SK-N-SH (cell line): ENCODE results near the gene VGLL4. TPM values are rescaled to one million over a fixed set of nuclear protein-coding genes. Genes with fewer than 3 reads are reported as not detected.

Experiments used
- CTCF ChIA-PET: fragments of 300-600, 350-600 bp; formaldehyde crosslinking; extraction: SDS; loops from one replicate; lab custom pipeline; 2021; lab: Yijun Ruan, JAX
- POLR2A ChIA-PET: fragments of 350-600 bp; sonication (Branson Sonifier 250); formaldehyde crosslinking; extraction: SDS; loops from one replicate; lab custom pipeline; 2020; ENCODE audit warnings: antibody characterized with exemption, inconsistent platforms; lab: Yijun Ruan, JAX
- DNase-seq: peaks from one replicate; pipeline ENCODE4 v3.0.0; 2012
- H2AFZ ChIP-seq: fragments of 200-600 bp; sonication (generic); 2 replicates; pipeline ENCODE4 v1.8.1; 2016; ENCODE audit warnings: antibody characterized with exemption, mild to moderate bottlenecking, low read depth
- H3F3A ChIP-seq: fragments of 200-600 bp; sonication (generic); replicated peaks from 2 replicates; pipeline ENCODE3; 2016; ENCODE audit warnings: antibody characterized with exemption, mild to moderate bottlenecking; ENCODE audit not compliant: insufficient read depth
- H3K27ac ChIP-seq, 2 experiments: fragments of 200-500 bp in 1 of 2; fragments of 200-600 bp in 1 of 2; sonication (Bioruptor generic) in 1 of 2; sonication (generic), shearing (Covaris generic) in 1 of 2; 2 replicates each; pipeline versions ENCODE4 v1.5.1 to v1.6.1; 2014 to 2016; ENCODE audit warnings: low read depth in 2 of 2, inconsistent platforms in 1 of 2, low read length in 1 of 2, mild to moderate bottlenecking in 1 of 2, mixed read lengths in 1 of 2
- H3K27me3 ChIP-seq: fragments of 200-600 bp; sonication (generic), shearing (Covaris generic); 2 replicates; pipeline ENCODE4 v1.6.1; 2016; ENCODE audit warnings: mixed run types; ENCODE audit not compliant: insufficient read depth
- H3K36me3 ChIP-seq, 2 experiments: fragments of 200-500 bp in 1 of 2; fragments of 200-600 bp in 1 of 2; sonication (Bioruptor generic) in 1 of 2; sonication (generic) in 1 of 2; replicated peaks in 1 of 2; 2 replicates each; pipeline versions ENCODE3 to v1.5.1; 2014 to 2016; ENCODE audit warnings: low read length in 1 of 2, mild to moderate bottlenecking in 1 of 2; ENCODE audit not compliant: insufficient read depth in 2 of 2, control insufficient read depth in 1 of 2
- H3K4me1 ChIP-seq, 2 experiments: fragments of 200-500 bp in 1 of 2; fragments of 200-600 bp in 1 of 2; sonication (Bioruptor generic) in 1 of 2; sonication (generic), shearing (Covaris generic) in 1 of 2; 2 replicates each; pipeline versions ENCODE4 v1.5.1 to v1.6.1; 2014 to 2016; ENCODE audit warnings: low read depth in 1 of 2, low read length in 1 of 2, mixed run types in 1 of 2; ENCODE audit not compliant: insufficient read depth in 2 of 2, control insufficient read depth in 1 of 2
- H3K4me2 ChIP-seq: fragments of 200-600 bp; sonication (generic), shearing (Covaris generic); 2 replicates; pipeline ENCODE4 v1.6.1; 2017; ENCODE audit warnings: mixed run types
- H3K4me3 ChIP-seq, 2 experiments: fragments of 200-500 bp in 1 of 2; fragments of 200-600 bp in 1 of 2; sonication (Bioruptor generic) in 1 of 2; sonication (generic), shearing (Covaris generic) in 1 of 2; 2 replicates each; pipeline versions ENCODE4 v1.5.1 to v1.8.1; 2014 to 2016; ENCODE audit warnings: low read depth in 2 of 2, inconsistent platforms in 1 of 2, low read length in 1 of 2, mild to moderate bottlenecking in 1 of 2, mixed read lengths in 1 of 2, moderate library complexity in 1 of 2
- H3K79me2 ChIP-seq: fragments of 200-600 bp; sonication (generic); 2 replicates; pipeline ENCODE4 v1.8.1; 2017; ENCODE audit warnings: mild to moderate bottlenecking; ENCODE audit not compliant: insufficient read depth
- H3K9ac ChIP-seq: fragments of 200-600 bp; sonication (generic); 2 replicates; pipeline ENCODE4 v1.6.1; 2017; ENCODE audit warnings: mixed run types
- H3K9me2 ChIP-seq: fragments of 200-600 bp; sonication (generic); 2 replicates; pipeline ENCODE4 v1.6.1; 2017; ENCODE audit warnings: mixed run types
- H3K9me3 ChIP-seq: fragments of 200-600 bp; sonication (generic); 2 replicates; pipeline ENCODE4 v1.6.1; 2017; ENCODE audit warnings: mixed run types, mild to moderate bottlenecking, moderate library complexity
- H4K20me1 ChIP-seq: fragments of 200-600 bp; sonication (generic); 2 replicates; pipeline ENCODE4 v1.6.1; 2017; ENCODE audit warnings: mild to moderate bottlenecking, mixed run types; ENCODE audit not compliant: insufficient read depth
- ELF1 ChIP-seq: IDR thresholded peaks from 2 replicates; pipeline ENCODE4 v1.4.0; 2012
- EZH2phosphoT487 ChIP-seq: fragments of 200-600 bp; sonication (generic); IDR thresholded peaks from 2 replicates; pipeline ENCODE4 v1.6.1; 2017; ENCODE audit warnings: low read depth, mixed run types, mild to moderate bottlenecking, antibody characterized with exemption, moderate library complexity, borderline replicate concordance
- FOXJ3 ChIP-seq: sonication (generic); formaldehyde crosslinking; IDR thresholded peaks from 2 replicates; pipeline ENCODE4 v1.5.1; 2020; ENCODE audit warnings: mild to moderate bottlenecking, missing genetic modification reagents
- FOXM1 ChIP-seq: IDR thresholded peaks from 2 replicates; pipeline ENCODE4 v1.4.0; 2012; ENCODE audit warnings: low read depth, mild to moderate bottlenecking
- JUND ChIP-seq: IDR thresholded peaks from 2 replicates; pipeline ENCODE4 v1.4.0; 2012
- NRF1 ChIP-seq: IDR thresholded peaks from 2 replicates; pipeline ENCODE4 v1.6.1; 2012; ENCODE audit warnings: low read depth, mild to moderate bottlenecking, low read length
- RXRA ChIP-seq: IDR thresholded peaks from 2 replicates; pipeline ENCODE4 v1.4.0; 2012; ENCODE audit warnings: low read depth, mild to moderate bottlenecking, borderline replicate concordance
- SMC3 ChIP-seq: IDR thresholded peaks from 2 replicates; pipeline ENCODE4 v1.6.1; 2012; ENCODE audit warnings: low read depth, low read length, improper control_type of control experiment
- TCF12 ChIP-seq: IDR thresholded peaks from 2 replicates; pipeline ENCODE4 v1.4.0; 2012
- TEAD4 ChIP-seq: IDR thresholded peaks from 2 replicates; pipeline ENCODE4 v1.4.0; 2012; ENCODE audit warnings: mild to moderate bottlenecking, borderline replicate concordance; ENCODE audit not compliant: insufficient read depth
- YY1 ChIP-seq: IDR thresholded peaks from 2 replicates; pipeline ENCODE4 v1.4.0; 2012; ENCODE audit warnings: low read depth, mild to moderate bottlenecking
- WGBS: methylation state at CpG from one replicate; pipeline ENCODE4 v1.1.6; 2017; ENCODE audit warnings: low lambda C conversion rate; 5-methylcytosine and 5-hydroxymethylcytosine counted together
- polyA plus RNA-seq, 3 experiments: library from polyadenylated mRNA; depleted of rRNA; stranded (reverse); fragments of >200 nt; gene quantifications; 2 replicates each; pipeline ENCODE4 v1.2.3, GENCODE V29; 2012
- TF ChIP-seq, protein P1 (sequence below): fragments of 150-350 bp; IDR thresholded peaks from 2 replicates; pipeline ENCODE4 v1.6.1; 2016; ENCODE audit warnings: mild to moderate bottlenecking, low read depth, low read length
- TF ChIP-seq, protein P2 (sequence below): IDR thresholded peaks from 2 replicates; pipeline ENCODE4 v1.6.1; 2012; ENCODE audit warnings: mild to moderate bottlenecking, low read depth, low read length, moderate library complexity
- TF ChIP-seq, protein P3 (sequence below): fragments of 200-600 bp; sonication (generic); IDR thresholded peaks from 2 replicates; pipeline ENCODE4 v1.6.1; 2017; ENCODE audit warnings: antibody characterized with exemption, mild to moderate bottlenecking, moderate library complexity
- TF ChIP-seq, protein P4 (sequence below): IDR thresholded peaks from 2 replicates; pipeline ENCODE4 v1.4.0; 2012; ENCODE audit warnings: low read depth, borderline replicate concordance

Gene VGLL4
- polyA plus RNA-seq, 1 of the 3 experiments (the other 2 are of a cell fraction) = 48.9 TPM

DNA sequence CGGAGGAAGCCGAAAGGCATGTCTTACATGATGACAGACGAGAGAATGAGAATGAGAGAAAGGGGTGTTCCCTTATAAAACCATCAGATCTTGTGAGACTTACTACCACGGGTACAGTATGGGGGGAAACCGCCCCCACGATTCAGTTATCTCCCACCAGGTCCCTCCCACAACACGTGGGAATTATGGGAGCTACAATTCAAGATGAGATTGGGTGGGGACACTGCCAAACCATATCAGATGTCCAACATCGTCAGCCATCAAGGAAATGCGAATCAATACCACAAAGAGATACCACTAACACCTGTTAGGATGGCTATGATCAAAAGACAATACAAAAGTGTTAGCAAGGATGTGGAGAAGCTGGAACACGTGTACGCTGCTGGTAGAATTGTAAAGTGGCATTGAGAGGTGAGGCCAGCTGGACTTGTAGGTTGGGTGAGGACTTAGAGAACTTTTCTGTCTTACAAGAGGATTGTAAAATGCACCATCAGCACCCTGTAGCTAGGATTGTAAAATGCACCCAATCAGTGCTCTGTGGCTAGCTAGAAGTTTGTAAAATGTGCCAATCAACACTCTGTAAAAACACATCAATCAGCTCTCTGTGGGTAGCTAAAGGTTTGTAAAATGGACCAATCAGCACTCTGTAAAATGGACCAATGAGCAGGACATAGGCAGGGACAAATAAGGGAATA, 37.5 kb downstream of the VGLL4 start:
- POLR2A ChIA-PET = no interaction called here
- 90% methylated on average over 11 of the region's 11 CpGs for WGBS
- no peak for DNase-seq
- peaks cover 95% of the 10 kb centered on the region for H4K20me1 ChIP-seq
- TF ChIP-seq NRF1 (no peak), EZH2phosphoT487 (no peak), FOXM1 (no peak), SMC3 (no peak), YY1 (no peak), ELF1 (no peak)
- TF ChIP-seq, protein P1, sequence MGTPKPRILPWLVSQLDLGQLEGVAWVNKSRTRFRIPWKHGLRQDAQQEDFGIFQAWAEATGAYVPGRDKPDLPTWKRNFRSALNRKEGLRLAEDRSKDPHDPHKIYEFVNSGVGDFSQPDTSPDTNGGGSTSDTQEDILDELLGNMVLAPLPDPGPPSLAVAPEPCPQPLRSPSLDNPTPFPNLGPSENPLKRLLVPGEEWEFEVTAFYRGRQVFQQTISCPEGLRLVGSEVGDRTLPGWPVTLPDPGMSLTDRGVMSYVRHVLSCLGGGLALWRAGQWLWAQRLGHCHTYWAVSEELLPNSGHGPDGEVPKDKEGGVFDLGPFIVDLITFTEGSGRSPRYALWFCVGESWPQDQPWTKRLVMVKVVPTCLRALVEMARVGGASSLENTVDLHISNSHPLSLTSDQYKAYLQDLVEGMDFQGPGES = no peak
- TF ChIP-seq, protein P2, sequence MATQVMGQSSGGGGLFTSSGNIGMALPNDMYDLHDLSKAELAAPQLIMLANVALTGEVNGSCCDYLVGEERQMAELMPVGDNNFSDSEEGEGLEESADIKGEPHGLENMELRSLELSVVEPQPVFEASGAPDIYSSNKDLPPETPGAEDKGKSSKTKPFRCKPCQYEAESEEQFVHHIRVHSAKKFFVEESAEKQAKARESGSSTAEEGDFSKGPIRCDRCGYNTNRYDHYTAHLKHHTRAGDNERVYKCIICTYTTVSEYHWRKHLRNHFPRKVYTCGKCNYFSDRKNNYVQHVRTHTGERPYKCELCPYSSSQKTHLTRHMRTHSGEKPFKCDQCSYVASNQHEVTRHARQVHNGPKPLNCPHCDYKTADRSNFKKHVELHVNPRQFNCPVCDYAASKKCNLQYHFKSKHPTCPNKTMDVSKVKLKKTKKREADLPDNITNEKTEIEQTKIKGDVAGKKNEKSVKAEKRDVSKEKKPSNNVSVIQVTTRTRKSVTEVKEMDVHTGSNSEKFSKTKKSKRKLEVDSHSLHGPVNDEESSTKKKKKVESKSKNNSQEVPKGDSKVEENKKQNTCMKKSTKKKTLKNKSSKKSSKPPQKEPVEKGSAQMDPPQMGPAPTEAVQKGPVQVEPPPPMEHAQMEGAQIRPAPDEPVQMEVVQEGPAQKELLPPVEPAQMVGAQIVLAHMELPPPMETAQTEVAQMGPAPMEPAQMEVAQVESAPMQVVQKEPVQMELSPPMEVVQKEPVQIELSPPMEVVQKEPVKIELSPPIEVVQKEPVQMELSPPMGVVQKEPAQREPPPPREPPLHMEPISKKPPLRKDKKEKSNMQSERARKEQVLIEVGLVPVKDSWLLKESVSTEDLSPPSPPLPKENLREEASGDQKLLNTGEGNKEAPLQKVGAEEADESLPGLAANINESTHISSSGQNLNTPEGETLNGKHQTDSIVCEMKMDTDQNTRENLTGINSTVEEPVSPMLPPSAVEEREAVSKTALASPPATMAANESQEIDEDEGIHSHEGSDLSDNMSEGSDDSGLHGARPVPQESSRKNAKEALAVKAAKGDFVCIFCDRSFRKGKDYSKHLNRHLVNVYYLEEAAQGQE = no peak
- TF ChIP-seq, all 33 proteins: peak for 0
- Histone ChIP-seq H3K79me2 (peaks cover 94% of the 10 kb centered on the region), H3K9me3 (no peaks in the 10 kb centered on the region), H2AFZ (no peak overlapping the region), H3K4me3 (no peak overlapping the region), H3K4me1 (peaks cover 22 to 44% of the 10 kb centered on the region in 2 experiments; a peak in 3 of 4 replicates), H3K27ac (no peak overlapping the region; a peak in 1 of 4 replicates), H3K27me3 (no peaks in the 10 kb centered on the region), H3K4me2 (no peak overlapping the region), H3K36me3 (peaks cover 5 to 10% of the 10 kb centered on the region in 2 experiments), H3K9ac (no peak overlapping the region), H3K9me2 (no peaks in the 10 kb centered on the region), H3F3A (peaks cover 44% of the 10 kb centered on the region)
- CTCF ChIA-PET = interaction anchor here (1.4 to 2.4 kb wide), 2 partner anchors 11 to 32 kb away, joined by 3 to 7 read pairs; no protein-coding TSS in a partner anchor

DNA sequence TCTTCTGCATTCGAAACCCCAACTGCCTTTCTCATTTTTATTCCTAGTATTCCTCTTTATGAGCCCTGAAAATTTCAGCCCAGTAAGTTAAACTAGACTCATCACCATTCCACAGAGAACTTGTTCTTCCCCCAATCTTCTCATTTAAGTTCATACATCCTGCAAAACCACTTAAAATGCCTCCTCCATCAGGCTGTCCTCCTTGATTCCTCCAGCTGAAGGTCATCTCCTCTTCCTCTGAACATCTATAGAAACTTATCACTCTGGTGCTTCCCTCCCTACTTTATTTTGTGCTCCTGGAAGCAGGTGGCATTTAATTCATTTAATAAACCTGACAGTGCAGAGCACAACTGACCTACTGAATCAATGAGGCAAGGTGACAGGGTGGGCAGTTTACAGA, 38.3 kb downstream of the VGLL4 start:
- H3K9me3 ChIP-seq = no peaks in the 10 kb centered on the region
- TF ChIP-seq TEAD4 (no peak), FOXJ3 (CRISPR knock-in tag) (no peak), EZH2phosphoT487 (no peak), TCF12 (no peak), RXRA (no peak), JUND (no peak), YY1 (no peak)
- TF ChIP-seq, protein P3, sequence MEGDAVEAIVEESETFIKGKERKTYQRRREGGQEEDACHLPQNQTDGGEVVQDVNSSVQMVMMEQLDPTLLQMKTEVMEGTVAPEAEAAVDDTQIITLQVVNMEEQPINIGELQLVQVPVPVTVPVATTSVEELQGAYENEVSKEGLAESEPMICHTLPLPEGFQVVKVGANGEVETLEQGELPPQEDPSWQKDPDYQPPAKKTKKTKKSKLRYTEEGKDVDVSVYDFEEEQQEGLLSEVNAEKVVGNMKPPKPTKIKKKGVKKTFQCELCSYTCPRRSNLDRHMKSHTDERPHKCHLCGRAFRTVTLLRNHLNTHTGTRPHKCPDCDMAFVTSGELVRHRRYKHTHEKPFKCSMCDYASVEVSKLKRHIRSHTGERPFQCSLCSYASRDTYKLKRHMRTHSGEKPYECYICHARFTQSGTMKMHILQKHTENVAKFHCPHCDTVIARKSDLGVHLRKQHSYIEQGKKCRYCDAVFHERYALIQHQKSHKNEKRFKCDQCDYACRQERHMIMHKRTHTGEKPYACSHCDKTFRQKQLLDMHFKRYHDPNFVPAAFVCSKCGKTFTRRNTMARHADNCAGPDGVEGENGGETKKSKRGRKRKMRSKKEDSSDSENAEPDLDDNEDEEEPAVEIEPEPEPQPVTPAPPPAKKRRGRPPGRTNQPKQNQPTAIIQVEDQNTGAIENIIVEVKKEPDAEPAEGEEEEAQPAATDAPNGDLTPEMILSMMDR = no peak
- TF ChIP-seq, protein P4, sequence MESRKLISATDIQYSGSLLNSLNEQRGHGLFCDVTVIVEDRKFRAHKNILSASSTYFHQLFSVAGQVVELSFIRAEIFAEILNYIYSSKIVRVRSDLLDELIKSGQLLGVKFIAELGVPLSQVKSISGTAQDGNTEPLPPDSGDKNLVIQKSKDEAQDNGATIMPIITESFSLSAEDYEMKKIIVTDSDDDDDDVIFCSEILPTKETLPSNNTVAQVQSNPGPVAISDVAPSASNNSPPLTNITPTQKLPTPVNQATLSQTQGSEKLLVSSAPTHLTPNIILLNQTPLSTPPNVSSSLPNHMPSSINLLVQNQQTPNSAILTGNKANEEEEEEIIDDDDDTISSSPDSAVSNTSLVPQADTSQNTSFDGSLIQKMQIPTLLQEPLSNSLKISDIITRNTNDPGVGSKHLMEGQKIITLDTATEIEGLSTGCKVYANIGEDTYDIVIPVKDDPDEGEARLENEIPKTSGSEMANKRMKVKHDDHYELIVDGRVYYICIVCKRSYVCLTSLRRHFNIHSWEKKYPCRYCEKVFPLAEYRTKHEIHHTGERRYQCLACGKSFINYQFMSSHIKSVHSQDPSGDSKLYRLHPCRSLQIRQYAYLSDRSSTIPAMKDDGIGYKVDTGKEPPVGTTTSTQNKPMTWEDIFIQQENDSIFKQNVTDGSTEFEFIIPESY = no peak
- no peaks in the 10 kb centered on the region for H3K9me2 ChIP-seq
- peaks cover 93% of the 10 kb centered on the region for H4K20me1 ChIP-seq
- 100% methylated on average over 1 of the region's 1 CpG for WGBS
- peaks cover 86% of the 10 kb centered on the region for H3K79me2 ChIP-seq
- no peak overlapping the region for H2AFZ ChIP-seq
- DNase-seq = no peak
- H3K27ac ChIP-seq = no peak overlapping the region; a peak in 1 of 4 replicates
- no peak overlapping the region for H3K4me2 ChIP-seq
- ChIA-PET CTCF (no interaction called here), POLR2A (no interaction called here)
- H3K4me1 ChIP-seq = peaks cover 16 to 50% of the 10 kb centered on the region in 2 experiments; a peak in 3 of 4 replicates
- no peak overlapping the region for H3K9ac ChIP-seq
- H3K4me3 ChIP-seq = no peak overlapping the region
- peaks cover 10% of the 10 kb centered on the region in 2 experiments for H3K36me3 ChIP-seq
- no peaks in the 10 kb centered on the region for H3K27me3 ChIP-seq
- H3F3A ChIP-seq = peaks cover 51% of the 10 kb centered on the region
